ENCODE measurements around the gene ABI2.
"Not testable (repeated sequence)": the region's sequence is repeated elsewhere in the genome, so short reads cannot be mapped to it uniquely, and the experiment has no call there.

- not testable (repeated sequence) for TF ChIP-seq ZNF362 (tag by site-specific recombination; IDR thresholded peaks at IDR 0.05); CTCF (tag by site-specific recombination; IDR thresholded peaks at IDR 0.05); REST (tag by site-specific recombination; IDR thresholded peaks at IDR 0.05); ZNF423 (tag by site-specific recombination; IDR thresholded peaks at IDR 0.05); ZSCAN30 (tag by site-specific recombination; IDR thresholded peaks at IDR 0.05); ZSCAN5A (tag by site-specific recombination; IDR thresholded peaks at IDR 0.05); ZNF341 (tag by site-specific recombination; IDR thresholded peaks at IDR 0.05; ENCODE audit: low read depth)
These were observed 101.4 kb downstream of the ABI2 start for GRCh38 chr2:203429643-203430042.
